LNCAP (cell line): ENCODE data around the gene KLHL6.

ENCODE experiments used
- TF ChIP-seq, protein P1 (sequence below): fragments of 450-650 bp; IDR thresholded peaks from 2 replicates; pipeline ENCODE4 v1.5.1; 2017; ENCODE audit warnings: mild to moderate bottlenecking

KLHL6 gene

DNA sequence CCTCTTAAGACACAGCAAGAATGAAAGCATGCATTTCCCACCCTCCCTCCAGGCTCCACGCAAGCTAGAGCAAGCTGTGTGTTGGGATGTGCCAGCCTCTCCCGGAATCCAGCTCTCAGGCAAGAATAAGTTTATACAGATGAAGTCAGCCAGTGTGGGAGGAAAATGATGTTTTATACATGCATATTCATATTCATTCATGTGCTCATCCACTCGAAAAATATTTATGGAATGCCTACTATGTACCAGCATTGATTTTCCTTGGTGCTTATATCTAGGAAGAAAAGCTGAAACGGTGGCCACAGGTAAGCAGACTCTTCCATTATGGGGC lies 62.7 kb downstream of the KLHL6 start:
- TF ChIP-seq, protein P1, sequence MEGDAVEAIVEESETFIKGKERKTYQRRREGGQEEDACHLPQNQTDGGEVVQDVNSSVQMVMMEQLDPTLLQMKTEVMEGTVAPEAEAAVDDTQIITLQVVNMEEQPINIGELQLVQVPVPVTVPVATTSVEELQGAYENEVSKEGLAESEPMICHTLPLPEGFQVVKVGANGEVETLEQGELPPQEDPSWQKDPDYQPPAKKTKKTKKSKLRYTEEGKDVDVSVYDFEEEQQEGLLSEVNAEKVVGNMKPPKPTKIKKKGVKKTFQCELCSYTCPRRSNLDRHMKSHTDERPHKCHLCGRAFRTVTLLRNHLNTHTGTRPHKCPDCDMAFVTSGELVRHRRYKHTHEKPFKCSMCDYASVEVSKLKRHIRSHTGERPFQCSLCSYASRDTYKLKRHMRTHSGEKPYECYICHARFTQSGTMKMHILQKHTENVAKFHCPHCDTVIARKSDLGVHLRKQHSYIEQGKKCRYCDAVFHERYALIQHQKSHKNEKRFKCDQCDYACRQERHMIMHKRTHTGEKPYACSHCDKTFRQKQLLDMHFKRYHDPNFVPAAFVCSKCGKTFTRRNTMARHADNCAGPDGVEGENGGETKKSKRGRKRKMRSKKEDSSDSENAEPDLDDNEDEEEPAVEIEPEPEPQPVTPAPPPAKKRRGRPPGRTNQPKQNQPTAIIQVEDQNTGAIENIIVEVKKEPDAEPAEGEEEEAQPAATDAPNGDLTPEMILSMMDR: no peak

DNA sequence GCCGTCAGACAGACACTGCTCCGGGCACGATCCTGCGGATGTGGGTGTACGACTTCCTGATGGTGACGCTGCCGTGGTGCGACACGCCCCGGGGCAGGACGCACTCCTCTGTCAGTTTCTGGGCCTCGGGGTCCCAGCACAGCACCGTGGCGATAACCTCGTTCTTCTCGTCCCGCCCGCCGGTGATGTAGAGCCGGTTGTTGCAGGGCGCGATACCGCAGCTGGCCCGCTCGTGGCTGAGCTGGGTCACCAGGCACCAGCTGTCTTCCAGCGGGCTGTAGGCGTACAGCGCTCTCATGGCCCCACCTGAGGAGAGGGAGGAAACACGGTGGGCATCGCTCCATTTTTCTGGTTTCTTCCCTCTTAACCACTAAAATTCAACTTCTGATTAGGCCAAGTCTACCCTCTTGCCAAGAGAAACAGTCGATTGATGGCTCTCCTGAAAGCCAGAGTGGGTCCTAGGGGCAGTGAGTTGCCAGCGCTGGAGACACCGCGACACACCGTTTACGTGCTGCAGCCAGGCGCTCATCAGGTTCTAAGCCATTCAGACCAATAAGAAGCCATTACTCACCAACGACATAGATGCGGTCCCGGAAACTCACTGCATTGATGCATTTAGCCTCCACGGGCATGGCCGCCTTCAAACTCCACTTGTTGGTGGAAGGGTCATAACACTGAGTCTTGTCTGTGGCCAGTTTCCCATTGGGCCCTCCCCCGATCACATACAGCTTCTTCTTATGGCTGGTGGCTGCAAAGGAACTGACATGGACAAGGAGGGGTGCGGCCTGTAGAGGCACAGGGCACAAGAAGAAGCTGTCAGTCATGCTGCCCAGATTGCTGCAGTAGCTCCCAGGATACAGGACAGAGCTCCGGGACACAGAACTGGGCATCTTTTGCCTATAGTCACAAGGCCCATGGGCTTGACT lies 63.3 kb downstream of the KLHL6 start:
- TF ChIP-seq, protein P1: no peak

DNA sequence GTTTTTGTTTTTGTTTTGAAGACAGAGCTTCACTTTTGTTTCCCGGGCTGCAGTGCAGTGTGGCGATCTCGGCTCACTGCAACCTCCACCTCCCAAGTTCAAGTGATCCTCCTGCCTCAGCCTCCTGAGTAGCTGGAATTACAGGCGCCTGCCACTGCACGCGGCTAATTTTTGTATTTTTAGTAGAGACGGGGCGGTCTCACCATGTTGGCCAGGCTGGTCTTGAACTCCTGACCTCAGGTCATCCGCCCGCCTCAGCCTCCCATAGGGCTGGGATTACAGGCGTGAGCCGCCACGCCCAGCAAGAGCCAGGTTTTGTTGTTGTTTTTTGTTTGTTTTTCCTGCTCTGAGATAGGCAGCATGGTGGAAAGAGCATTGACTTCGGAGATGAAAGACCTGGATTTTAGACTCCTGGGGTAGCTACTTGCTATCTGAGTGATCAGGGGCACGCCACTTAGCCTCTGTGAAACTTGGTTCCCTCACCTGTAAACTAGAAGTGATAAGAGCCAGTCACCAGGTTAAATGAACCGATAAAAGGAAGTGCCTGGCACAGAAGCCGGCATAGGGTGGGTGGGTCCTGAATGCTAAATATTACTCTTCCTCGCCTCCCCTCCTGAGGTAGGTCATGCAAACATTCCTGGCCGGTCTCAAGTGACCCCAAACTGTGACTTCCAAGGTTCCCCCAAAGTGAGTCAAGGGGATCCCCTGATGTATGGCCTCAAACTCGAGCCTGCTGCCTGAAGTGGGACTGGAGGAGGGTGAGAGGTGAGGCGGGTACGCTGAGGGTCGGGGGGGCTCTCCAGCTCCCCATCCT lies 64.2 kb downstream of the KLHL6 start:
- TF ChIP-seq, protein P1: no peak

DNA sequence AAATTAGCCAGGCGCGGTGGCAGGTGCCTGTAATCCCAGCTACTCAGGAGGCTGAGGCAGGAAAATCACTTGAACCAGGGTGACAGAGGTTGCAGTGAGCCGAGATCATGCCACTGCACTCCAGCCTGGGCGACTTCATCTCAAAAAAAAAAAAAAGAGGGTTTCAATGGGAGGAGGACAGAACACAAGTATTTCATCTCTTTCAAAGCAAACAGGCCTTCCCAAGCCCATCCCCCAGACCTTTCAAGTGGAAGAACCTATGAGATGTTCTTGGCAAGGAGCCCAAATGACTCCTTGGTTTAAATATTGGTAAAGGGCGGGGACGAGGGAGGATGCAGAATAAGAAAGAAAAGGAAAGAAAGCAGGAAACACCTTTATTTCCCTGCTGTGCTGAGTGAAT lies 64.9 kb downstream of the KLHL6 start:
- TF ChIP-seq, protein P1: no peak

DNA sequence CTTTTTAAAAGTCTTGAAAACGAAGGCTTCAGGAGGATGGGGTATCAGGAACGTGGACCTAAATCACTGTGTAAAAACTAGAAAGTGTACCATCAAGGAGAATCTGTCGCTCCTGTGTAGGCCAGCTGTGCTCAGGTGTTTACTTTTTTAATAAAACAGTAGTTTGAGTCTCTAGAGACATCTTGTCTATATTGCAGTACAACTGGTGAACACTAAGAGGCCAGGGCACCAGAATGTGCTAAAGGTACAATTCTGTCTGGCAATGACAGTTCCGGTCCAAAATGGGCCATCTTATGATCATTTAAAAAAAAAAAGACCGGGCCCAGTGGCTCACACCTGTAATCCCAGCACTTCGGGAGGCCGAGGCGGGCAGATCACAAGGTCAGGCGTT lies 65.3 kb downstream of the KLHL6 start:
- TF ChIP-seq, protein P1: peak; percentile 9; the same call in 1 of the 2 replicates

DNA sequence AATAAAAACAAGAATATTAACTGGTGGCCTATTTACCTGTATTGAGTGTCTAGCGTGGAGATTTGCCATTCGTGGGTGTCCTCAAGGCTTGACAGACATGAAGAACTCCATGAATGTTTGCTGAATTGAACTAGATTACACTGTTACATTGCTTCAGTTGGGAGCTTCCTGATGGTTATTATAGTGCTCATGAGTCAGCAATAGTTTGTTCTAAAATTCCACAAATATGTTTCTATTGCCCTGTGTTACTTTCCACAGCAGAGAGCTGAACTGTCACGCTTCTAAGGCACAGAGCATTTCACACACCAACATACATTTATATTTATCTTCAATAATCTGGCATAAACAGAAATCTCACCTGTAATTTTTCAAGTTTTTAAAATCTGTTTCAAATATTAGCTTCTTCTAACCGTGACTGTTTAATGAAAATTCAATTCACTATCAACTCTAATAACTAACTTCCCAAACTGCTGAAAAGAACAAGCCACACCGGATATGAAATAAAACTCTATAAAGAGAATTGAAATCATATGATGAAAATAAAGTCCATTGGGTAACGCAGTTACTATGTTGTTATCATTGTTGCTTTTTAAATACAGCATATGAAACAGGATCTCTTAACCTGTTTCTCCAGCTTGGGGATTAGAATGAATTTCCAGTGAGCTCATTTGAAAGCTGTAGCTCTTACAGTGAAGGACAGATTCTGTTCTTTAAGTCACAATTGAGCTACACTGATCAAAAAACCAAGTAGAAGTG lies 65.9 kb downstream of the KLHL6 start:
- TF ChIP-seq, protein P1: no peak

DNA sequence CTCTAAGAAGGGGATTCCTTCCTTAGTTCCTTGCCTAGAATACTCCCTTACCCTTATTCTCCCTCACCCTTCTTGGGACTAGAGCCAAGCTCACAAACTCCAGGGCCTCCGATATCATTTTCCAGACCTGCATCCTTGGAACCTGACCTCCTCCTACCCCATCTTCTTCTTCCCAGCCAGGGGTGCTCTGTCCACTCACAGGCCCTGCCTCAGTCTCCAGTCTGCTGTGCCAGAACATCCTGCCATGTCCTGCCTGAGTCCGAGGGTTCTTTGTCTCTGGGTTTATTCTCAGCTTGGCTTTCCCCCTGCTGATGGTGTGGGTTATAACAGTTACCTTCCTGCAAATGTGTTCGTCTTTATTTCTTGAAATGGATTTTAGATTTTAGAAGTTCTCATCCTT lies 67.2 kb downstream of the KLHL6 start:
- TF ChIP-seq, protein P1: no peak
